ENCODE results near the gene ADAMTS6.

Gene ADAMTS6

GRCh38 chr5:65296067-65296466 lies 185.7 kb downstream of the ADAMTS6 start:
- no peak for DNase-seq (ENCODE audit: low read depth)
- TF ChIP-seq, protein P1, sequence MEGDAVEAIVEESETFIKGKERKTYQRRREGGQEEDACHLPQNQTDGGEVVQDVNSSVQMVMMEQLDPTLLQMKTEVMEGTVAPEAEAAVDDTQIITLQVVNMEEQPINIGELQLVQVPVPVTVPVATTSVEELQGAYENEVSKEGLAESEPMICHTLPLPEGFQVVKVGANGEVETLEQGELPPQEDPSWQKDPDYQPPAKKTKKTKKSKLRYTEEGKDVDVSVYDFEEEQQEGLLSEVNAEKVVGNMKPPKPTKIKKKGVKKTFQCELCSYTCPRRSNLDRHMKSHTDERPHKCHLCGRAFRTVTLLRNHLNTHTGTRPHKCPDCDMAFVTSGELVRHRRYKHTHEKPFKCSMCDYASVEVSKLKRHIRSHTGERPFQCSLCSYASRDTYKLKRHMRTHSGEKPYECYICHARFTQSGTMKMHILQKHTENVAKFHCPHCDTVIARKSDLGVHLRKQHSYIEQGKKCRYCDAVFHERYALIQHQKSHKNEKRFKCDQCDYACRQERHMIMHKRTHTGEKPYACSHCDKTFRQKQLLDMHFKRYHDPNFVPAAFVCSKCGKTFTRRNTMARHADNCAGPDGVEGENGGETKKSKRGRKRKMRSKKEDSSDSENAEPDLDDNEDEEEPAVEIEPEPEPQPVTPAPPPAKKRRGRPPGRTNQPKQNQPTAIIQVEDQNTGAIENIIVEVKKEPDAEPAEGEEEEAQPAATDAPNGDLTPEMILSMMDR (IDR thresholded peaks at IDR 0.05; ENCODE audit: low read depth, low read length, missing control alignments): no peak

DNA sequence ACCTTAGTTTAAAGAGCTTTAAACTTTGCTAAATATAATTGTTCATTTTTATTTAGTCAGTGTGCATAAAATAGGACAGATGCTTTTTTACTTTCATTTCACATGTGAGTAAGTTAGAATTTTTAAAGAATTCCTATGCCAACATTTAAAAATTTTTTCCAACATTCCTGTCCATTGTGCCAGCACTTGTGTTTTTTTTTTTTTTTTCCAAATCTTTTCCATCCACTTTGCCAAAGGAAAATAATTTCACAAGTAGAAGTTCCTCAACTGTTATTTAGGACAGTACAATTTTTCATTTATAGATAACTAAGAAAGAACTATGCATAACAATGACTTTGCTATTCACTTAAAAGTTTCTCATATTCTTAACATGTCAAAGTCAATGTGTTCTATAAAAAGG lies 189.5 kb downstream of the ADAMTS6 start:
- DNase-seq (ENCODE audit: low read depth): no peak
- TF ChIP-seq, protein P1 (IDR thresholded peaks at IDR 0.05; ENCODE audit: low read depth, low read length, missing control alignments): no peak
- H3K4me3 ChIP-seq (ENCODE audit: low read depth, low read length): no peak overlapping the region

More at GRCh38 chr5:65296067-65296466, 185.7 kb downstream of the ADAMTS6 start:
- no peak overlapping the region for H3K4me3 ChIP-seq (ENCODE audit: low read depth, low read length)

DNA sequence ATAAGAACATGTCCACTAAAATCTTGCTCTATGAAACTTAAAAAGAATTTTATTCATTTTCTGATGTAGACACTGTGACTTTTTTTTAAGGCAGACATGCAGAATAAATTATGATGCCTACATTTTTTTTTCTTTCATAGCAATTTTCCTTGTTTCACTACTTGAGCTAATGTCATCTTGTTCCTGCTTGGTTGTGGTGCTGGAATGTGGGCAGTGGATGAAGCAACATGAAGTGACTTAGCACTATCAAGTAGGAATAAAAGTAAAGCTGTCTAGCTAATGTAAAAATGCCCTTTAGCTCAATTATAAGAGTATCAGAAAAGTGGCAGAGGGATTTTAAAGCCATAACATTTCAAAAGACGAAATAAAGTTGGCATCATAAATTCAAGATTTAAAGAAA lies 191.0 kb downstream of the ADAMTS6 start:
- no peak for DNase-seq (ENCODE audit: low read depth)
- TF ChIP-seq, protein P1 (IDR thresholded peaks at IDR 0.05; ENCODE audit: low read depth, low read length, missing control alignments): no peak
- H3K4me3 ChIP-seq (ENCODE audit: low read depth, low read length): no peak overlapping the region

DNA sequence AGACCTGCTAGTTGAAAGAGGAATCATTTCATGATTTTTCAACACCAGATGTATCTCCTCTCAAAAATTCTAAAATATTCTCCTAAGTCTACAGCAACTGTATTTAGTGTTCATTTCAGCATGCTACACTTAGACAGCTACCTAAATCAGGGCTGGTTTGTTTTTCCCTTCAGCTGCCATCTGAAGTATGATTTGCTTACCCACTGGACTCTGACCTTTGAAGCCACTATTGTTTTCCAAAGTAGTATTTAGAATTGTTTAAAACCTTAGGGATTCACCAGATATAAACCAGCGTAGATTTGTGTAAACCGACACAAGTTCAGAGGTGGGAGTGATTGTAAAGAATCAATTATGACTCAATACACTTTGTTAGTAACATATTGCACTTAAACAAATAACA lies 193.1 kb downstream of the ADAMTS6 start:
- DNase-seq (ENCODE audit: low read depth): no peak
- H3K4me3 ChIP-seq (ENCODE audit: low read depth, low read length): no peak overlapping the region
- TF ChIP-seq, protein P1 (IDR thresholded peaks at IDR 0.05; ENCODE audit: low read depth, low read length, missing control alignments): no peak

DNA sequence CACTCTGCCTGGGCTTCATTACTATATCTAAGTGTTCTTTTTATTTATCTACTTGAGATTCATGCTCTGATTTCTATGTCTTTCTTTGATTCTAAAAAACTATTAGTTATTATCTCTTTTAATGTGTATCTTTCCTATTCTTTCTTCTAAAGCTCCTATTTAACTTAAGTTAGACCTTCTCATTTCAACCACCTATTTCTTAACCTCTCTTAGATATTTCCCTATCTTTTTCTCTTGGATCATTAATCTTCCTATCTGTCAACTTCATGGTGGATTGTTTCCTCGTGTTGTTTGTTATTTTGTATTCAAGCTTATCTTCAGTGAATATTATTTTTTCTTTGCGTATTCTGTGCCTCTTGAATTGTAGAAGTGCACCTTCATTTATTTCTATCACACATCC lies 202.1 kb downstream of the ADAMTS6 start:
- TF ChIP-seq, protein P1 (IDR thresholded peaks at IDR 0.05; ENCODE audit: low read depth, low read length, missing control alignments): no peak
- H3K4me3 ChIP-seq (ENCODE audit: low read depth, low read length): no peak overlapping the region
- DNase-seq (ENCODE audit: low read depth): no peak

DNA sequence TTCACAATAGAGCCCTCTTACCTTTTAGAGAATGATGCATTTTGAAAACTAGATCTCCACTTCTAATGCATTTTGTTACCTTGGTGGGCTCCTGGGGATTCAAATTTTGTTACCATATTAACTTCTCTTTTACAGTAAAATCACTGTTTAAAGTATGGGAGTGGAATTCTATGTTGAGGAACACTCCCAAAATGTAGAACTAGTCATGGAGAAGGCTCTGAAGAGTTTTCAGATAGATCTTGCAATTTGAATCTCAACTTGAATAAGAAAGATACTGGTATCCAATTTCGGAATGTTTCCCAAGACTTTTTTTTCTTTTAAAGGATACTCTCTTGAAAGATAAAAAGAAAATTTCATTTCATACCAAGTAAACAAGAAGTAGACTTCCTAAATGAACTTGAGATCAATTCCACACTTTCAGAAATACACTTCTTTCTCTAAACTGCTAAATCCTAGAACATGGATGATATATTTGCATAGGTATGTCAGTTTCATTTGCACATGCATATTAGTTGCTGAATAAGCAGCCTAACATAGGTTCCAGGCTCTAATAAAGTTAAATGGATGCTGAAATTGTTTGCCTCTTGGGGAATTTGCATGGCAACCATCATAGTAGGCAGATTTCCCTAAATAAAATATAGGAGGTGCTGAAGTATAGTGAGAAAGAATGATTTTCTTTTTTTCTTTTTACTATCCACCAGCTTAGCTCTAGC lies 205.4 kb downstream of the ADAMTS6 start:
- no peak for DNase-seq (ENCODE audit: low read depth)
- TF ChIP-seq, protein P1 (IDR thresholded peaks at IDR 0.05; ENCODE audit: low read depth, low read length, missing control alignments): no peak
- no peak overlapping the region for H3K4me3 ChIP-seq (ENCODE audit: low read depth, low read length)

- no peak for DNase-seq (ENCODE audit: low read depth)
- TF ChIP-seq, protein P1 (IDR thresholded peaks at IDR 0.05; ENCODE audit: low read depth, low read length, missing control alignments): no peak
Observed at GRCh38 chr5:65271906-65272305, 209.8 kb downstream of the ADAMTS6 start.

More at GRCh38 chr5:65271906-65272305, 209.8 kb downstream of the ADAMTS6 start:
- no peak overlapping the region for H3K4me3 ChIP-seq (ENCODE audit: low read depth, low read length)

Data from GM12864 (cell line).